Ascending aorta (tissue), 2 donors: Measurements from ENCODE around the gene CRY1. TPM values are rescaled to one million over a fixed set of nuclear protein-coding genes. Genes with fewer than 3 reads are reported as not detected.
A peak's percentile ranks its signal among the peaks of the same experiment; 100 is the strongest.
"Not testable (repeated sequence)": the region's sequence is repeated elsewhere in the genome, so short reads cannot be mapped to it uniquely, and the experiment has no call there.

ENCODE experiments used
- DNase-seq, 2 donors: peaks; one replicate each; pipeline ENCODE4 v3.0.0-alpha.2; 2019; ENCODE audit warnings: low spot score in 2 of 2
- H3K27ac ChIP-seq, 2 donors: fragments of 200-600 bp; sonication (generic); one replicate each; pipeline ENCODE4 v1.5.1; 2016 to 2017; ENCODE audit warnings: mild to moderate bottlenecking in 1 of 2
- H3K27me3 ChIP-seq: fragments of 200-600 bp; sonication (generic); one replicate; pipeline ENCODE4 v1.5.1; 2017
- H3K36me3 ChIP-seq, 2 donors: fragments of 200-600 bp; sonication (generic); one replicate each; pipeline ENCODE4 v1.5.1; 2016
- H3K4me1 ChIP-seq, 2 donors: fragments of 200-600 bp; sonication (generic); one replicate each; pipeline ENCODE4 v1.5.1; 2016 to 2017; ENCODE audit warnings: mild to moderate bottlenecking in 1 of 2
- H3K4me3 ChIP-seq, 2 donors: fragments of 200-600 bp; sonication (generic); one replicate each; pipeline ENCODE4 v1.5.1; 2016 to 2017; ENCODE audit warnings: mild to moderate bottlenecking in 1 of 2
- H3K9me3 ChIP-seq, 2 donors: fragments of 200-600 bp; sonication (generic); one replicate each; pipeline ENCODE4 v1.5.1; 2016
- CTCF ChIP-seq, 3 experiments: fragments of 200-600 bp in 2 of 3; fragments of 450-650 bp in 1 of 3; sonication (generic) in 2 of 3; IDR thresholded peaks; one replicate each; pipeline ENCODE4 v1.5.1; 2016 to 2019; ENCODE audit warnings: antibody characterized with exemption in 3 of 3, mild to moderate bottlenecking in 1 of 3, moderate library complexity in 1 of 3
- intact Hi-C: fragments of 100-400 bp; cut with DNase I; formaldehyde crosslinking; loops from one replicate; pipeline ENCODE4 v1.15.1; 2023
- total RNA-seq: library from RNA; depleted of rRNA; stranded (reverse); fragments of >200 nt; gene quantifications from one replicate; pipeline ENCODE4 v1.1.0, GENCODE V29; 2016

Gene CRY1
- total RNA-seq, 1 donor from 2014 or later, result 23.0 TPM

DNA sequence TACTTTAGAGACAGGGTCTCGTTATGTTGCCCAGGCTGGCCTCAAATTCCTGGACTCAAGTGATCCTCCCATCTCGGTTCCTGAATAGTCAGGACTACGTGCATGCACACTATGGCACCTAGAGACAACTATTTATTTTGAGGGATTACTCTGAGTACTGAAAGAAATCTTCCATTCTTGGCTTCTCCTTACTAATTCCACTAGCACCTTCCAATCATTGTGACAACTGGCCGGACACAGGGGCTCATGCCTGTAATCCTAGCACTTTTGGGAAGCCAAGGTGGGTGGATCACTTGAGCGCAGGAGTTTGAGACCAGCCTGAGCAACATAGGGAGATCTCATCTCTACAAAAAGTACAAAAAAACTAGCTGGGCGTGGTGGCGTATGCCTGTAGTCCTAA, 64.3 kb downstream of the CRY1 start:
- Histone ChIP-seq H3K36me3 (no peaks in the 10 kb centered on the region), H3K4me3 (no peak overlapping the region), H3K27ac (no peak overlapping the region), H3K4me1 (peaks cover 0 to 20% of the 10 kb centered on the region in 2 donors), H3K27me3 (no peaks in the 10 kb centered on the region), H3K9me3 (no peaks in the 10 kb centered on the region)
- no peak for TF ChIP-seq CTCF (IDR thresholded peaks at IDR 0.05)
- DNase-seq, result no peak
- intact Hi-C loops, result loop anchor here (2.0 kb wide), 1 partner anchor 64 kb away; the partner anchor contains the start of gene CRY1

GRCh38 chr12:107027636-107028053, 65.7 kb downstream of the CRY1 start:
- Histone ChIP-seq H3K27ac (peak overlapping the region; percentile 54 to 74), H3K4me3 (no peak overlapping the region), H3K36me3 (no peaks in the 10 kb centered on the region), H3K9me3 (no peaks in the 10 kb centered on the region), H3K4me1 (peaks cover 0 to 20% of the 10 kb centered on the region in 2 donors), H3K27me3 (no peaks in the 10 kb centered on the region)
- intact Hi-C loops, result loop anchor here (2.0 kb wide), 2 partner anchors 39 to 65 kb away; partner anchors contain the start of gene CRY1
- TF ChIP-seq CTCF (IDR thresholded peaks at IDR 0.05), result no peak
- no peak for DNase-seq

DNA sequence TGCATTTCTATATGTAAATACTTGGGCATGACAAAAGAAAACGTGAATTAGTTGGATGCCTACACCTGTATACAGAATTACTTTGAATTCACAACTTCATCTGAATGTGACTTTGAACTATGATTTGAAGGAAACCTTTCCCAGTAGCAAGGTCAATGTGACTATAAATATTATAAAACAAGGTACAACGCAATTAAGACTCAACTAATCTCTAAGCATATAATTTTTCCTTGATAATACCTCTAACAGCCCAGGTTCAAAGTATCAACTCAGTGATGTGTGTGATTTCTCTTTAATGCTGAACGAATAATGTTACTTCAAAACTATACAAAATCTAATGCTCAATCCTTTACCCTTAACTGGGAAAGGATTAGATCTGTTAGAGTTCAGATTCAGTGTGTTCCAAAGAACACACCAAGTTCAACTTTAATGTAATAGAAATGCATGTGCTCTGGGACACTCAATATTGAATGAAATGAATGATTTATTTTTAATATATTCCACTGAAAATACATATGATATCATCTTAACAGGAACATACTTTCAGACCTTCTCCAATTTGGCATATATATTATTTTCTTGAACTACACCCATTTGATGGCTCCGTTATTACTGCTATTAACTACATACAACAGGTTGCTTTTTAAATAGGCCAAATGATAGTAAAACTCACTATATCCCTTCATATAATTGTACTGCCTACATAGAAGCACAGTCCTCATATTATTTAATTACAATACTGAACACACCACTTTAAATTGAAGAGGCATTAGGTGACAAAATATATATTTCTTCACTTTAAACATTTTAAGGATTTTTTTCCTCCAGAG, 66.3 kb downstream of the CRY1 start:
- Histone ChIP-seq H3K4me1 (peaks cover 0 to 20% of the 10 kb centered on the region in 2 donors), H3K4me3 (peak overlapping the region in 1 of 2 donors; percentile 14), H3K27ac (peak overlapping the region; percentile 54 to 74), H3K9me3 (no peaks in the 10 kb centered on the region), H3K36me3 (no peaks in the 10 kb centered on the region), H3K27me3 (no peaks in the 10 kb centered on the region)
- intact Hi-C loops, result loop anchor here (2.0 kb wide), 1 partner anchor 38 kb away; no protein-coding TSS in a partner anchor
- TF ChIP-seq CTCF (IDR thresholded peaks at IDR 0.05), result no peak
- DNase-seq, result no peak

DNA sequence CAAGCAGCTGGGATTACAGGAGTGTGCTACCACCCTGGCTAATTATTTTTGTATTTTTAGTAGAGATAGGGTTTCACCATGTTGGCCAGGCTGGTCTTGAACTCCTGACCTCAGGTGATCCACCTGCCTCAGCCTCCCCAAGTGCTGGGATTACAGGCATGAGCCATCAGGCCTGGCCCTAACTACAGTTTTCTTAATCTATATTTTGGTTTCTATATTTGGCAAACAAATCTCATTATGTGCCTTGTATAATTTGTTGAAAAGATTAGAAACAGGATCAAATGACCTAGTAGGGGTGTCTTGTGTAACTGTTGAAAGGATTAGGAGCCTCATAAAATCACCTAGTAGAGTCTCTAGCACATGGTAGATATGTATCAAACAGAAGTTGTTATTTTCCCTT, 67.0 kb downstream of the CRY1 start:
- Histone ChIP-seq H3K27ac (peak overlapping the region; percentile 54 to 74), H3K4me1 (peaks cover 0 to 20% of the 10 kb centered on the region in 2 donors)
- not testable (repeated sequence) for H3K36me3 ChIP-seq, H3K9me3 ChIP-seq, H3K27me3 ChIP-seq, H3K4me3 ChIP-seq, DNase-seq
- intact Hi-C loops, result loop anchor here (2.0 kb wide), 1 partner anchor 38 kb away; no protein-coding TSS in a partner anchor

DNA sequence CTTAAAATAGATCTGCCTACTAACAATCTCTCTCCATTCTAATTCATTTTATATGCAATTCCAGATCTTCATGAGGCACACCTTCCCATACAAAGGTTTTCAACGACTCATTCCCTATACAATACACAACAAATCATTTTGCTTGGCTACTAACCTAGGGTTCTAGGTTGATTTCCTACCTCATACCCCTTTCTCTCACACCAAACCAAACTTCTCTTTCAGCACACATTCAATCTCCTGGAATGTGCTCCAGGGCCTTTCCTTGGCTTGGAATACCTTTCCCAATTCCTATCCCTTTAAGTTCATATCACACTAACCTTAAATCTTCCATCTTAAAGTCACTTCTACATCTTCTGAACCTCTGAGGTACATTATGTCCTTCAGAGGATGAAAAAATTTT, 67.7 kb downstream of the CRY1 start:
- no peak for TF ChIP-seq CTCF (IDR thresholded peaks at IDR 0.05)
- Histone ChIP-seq H3K27me3 (no peaks in the 10 kb centered on the region), H3K9me3 (no peaks in the 10 kb centered on the region), H3K4me3 (no peak overlapping the region), H3K4me1 (peaks cover 0 to 20% of the 10 kb centered on the region in 2 donors), H3K36me3 (peaks cover 0 to 9% of the 10 kb centered on the region in 2 donors), H3K27ac (no peak overlapping the region)
- no peak for DNase-seq
- intact Hi-C loops, result loop anchor here (2.0 kb wide), 1 partner anchor 37 kb away; no protein-coding TSS in a partner anchor

GRCh38 chr12:107019546-107019945, 73.8 kb downstream of the CRY1 start:
- Histone ChIP-seq H3K9me3 (no peaks in the 10 kb centered on the region), H3K27me3 (no peaks in the 10 kb centered on the region), H3K36me3 (peaks cover 0 to 22% of the 10 kb centered on the region in 2 donors), H3K27ac (no peak overlapping the region), H3K4me3 (no peak overlapping the region), H3K4me1 (no peaks in the 10 kb centered on the region)
- intact Hi-C loops, result no loop called here
- no peak for TF ChIP-seq CTCF (IDR thresholded peaks at IDR 0.05)
- no peak for DNase-seq
